Hepatocyte (in vitro differentiated cells): ENCODE measurements around the gene TSPAN15.

ENCODE experiments used
- EZH2 ChIP-seq: fragments of 200-600 bp; sonication (generic); IDR thresholded peaks from 2 replicates; pipeline ENCODE4 v1.6.1; 2016; ENCODE audit warnings: antibody characterized with exemption, mild to moderate bottlenecking, borderline replicate concordance
- EZH2phosphoT487 ChIP-seq: fragments of 200-600 bp; sonication (generic); IDR thresholded peaks from one replicate; pipeline ENCODE4 v1.6.1; 2018; ENCODE audit warnings: antibody characterized with exemption, mild to moderate bottlenecking, low read depth, moderate library complexity; ENCODE audit not compliant: unreplicated experiment, severe bottlenecking
- TF ChIP-seq, protein P1 (sequence below): fragments of 200-600 bp; sonication (generic); IDR thresholded peaks from 2 replicates; pipeline ENCODE4 v1.5.1; 2016; ENCODE audit warnings: antibody characterized with exemption, mild to moderate bottlenecking; ENCODE audit not compliant: poor library complexity

DNA sequence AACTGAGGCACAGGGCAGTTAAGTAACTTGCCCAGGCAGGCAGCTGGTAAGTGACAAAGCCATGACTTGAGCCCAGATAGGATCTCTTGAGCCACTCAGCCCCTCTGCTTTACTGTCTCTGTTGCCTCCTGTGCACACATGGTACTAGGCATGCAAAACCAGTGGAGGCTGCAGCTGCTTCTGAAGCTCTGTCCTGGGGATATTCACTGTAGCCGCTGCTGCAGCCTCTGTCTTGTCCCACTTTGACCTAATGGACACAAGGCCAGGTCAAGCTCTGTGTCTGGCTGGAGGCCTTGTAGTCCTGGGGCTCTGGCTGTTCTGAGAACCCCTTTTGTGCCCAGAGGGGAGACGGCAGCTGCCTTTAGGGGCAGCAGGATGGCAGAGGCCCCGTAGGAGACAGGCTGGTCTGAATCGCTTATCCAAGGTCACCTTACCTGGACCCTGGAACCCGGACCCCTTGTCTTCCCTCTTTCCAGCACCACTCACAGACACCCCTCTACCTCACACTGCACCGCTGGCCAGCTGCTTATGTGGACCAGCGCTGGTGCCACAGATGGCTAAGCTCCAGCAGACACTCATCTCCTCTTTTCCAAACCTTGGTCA is 57.6 kb downstream of the TSPAN15 start:
- TF ChIP-seq, protein P1, sequence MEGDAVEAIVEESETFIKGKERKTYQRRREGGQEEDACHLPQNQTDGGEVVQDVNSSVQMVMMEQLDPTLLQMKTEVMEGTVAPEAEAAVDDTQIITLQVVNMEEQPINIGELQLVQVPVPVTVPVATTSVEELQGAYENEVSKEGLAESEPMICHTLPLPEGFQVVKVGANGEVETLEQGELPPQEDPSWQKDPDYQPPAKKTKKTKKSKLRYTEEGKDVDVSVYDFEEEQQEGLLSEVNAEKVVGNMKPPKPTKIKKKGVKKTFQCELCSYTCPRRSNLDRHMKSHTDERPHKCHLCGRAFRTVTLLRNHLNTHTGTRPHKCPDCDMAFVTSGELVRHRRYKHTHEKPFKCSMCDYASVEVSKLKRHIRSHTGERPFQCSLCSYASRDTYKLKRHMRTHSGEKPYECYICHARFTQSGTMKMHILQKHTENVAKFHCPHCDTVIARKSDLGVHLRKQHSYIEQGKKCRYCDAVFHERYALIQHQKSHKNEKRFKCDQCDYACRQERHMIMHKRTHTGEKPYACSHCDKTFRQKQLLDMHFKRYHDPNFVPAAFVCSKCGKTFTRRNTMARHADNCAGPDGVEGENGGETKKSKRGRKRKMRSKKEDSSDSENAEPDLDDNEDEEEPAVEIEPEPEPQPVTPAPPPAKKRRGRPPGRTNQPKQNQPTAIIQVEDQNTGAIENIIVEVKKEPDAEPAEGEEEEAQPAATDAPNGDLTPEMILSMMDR, result no peak
- TF ChIP-seq EZH2phosphoT487, result no peak
- no peak for TF ChIP-seq EZH2
